Measurements from ENCODE around the gene RASSF6. TPM values are rescaled to one million over a fixed set of nuclear protein-coding genes. Genes with fewer than 3 reads are reported as not detected.
"Not testable (repeated sequence)": the region's sequence is repeated elsewhere in the genome, so short reads cannot be mapped to it uniquely, and the experiment has no call there.

Gene RASSF6
- not detected for total RNA-seq
- long read RNA-seq = 0 reads

GRCh38 chr4:73620115-73620792 is at the start of gene RASSF6:
RASSF6 (minus strand) TSS chr4:73620436; CDS start chr4:73611795, 8,641 bp downstream.
- intact Hi-C loops (cut with DNase I) = no loop called here
- no peak for ATAC-seq (ENCODE audit: poor library complexity)
- no peak for DNase-seq

GRCh38 chr4:73669410-73670183 is 49.4 kb upstream of the RASSF6 start:
- DNase-seq = no peak
- intact Hi-C loops (cut with DNase I) = no loop called here
- ATAC-seq (ENCODE audit: poor library complexity) = no peak

GRCh38 chr4:73668782-73669201 is 48.6 kb upstream of the RASSF6 start:
- intact Hi-C loops (cut with DNase I) = no loop called here
- ATAC-seq (ENCODE audit: poor library complexity) (peak; percentile 29), DNase-seq (no peak)

- intact Hi-C loops (cut with DNase I); DNase-seq; ATAC-seq (ENCODE audit: poor library complexity): not testable (repeated sequence)
Observed at GRCh38 chr4:73665924-73666323, 45.7 kb upstream of the RASSF6 start.

- ATAC-seq (ENCODE audit: poor library complexity) = no peak
- DNase-seq = no peak
- intact Hi-C loops (cut with DNase I) = loop anchor here (5.0 kb wide), 1 partner anchor 468 kb away; no protein-coding TSS in a partner anchor
Observed at GRCh38 chr4:73664470-73664869, 44.2 kb upstream of the RASSF6 start.

GRCh38 chr4:73663576-73663975 is 43.3 kb upstream of the RASSF6 start:
- DNase-seq (no peak), ATAC-seq (ENCODE audit: poor library complexity) (no peak)
- intact Hi-C loops (cut with DNase I) = loop anchor here (5.0 kb wide), 1 partner anchor 469 kb away; no protein-coding TSS in a partner anchor

GRCh38 chr4:73662709-73663546 is 42.7 kb upstream of the RASSF6 start:
- ATAC-seq (ENCODE audit: poor library complexity) (peak; percentile 60), DNase-seq (no peak)
- intact Hi-C loops (cut with DNase I) = loop anchor here (5.0 kb wide), 1 partner anchor 469 kb away; no protein-coding TSS in a partner anchor

- intact Hi-C loops (cut with DNase I) = loop anchor here (5.0 kb wide), 1 partner anchor 471 kb away; no protein-coding TSS in a partner anchor
- no peak for ATAC-seq (ENCODE audit: poor library complexity)
- DNase-seq = no peak
Observed at GRCh38 chr4:73661646-73662119, 41.4 kb upstream of the RASSF6 start.

- ATAC-seq (ENCODE audit: poor library complexity) (no peak), DNase-seq (no peak)
- intact Hi-C loops (cut with DNase I) = loop anchor here (5.0 kb wide), 1 partner anchor 471 kb away; no protein-coding TSS in a partner anchor
Observed at GRCh38 chr4:73660808-73661207, 40.6 kb upstream of the RASSF6 start.

- DNase-seq (no peak), ATAC-seq (ENCODE audit: poor library complexity) (peak; percentile 56)
- intact Hi-C loops (cut with DNase I) = loop anchor here (10.0 kb wide), 2 partner anchors 271 to 339 kb away; no protein-coding TSS in a partner anchor
Observed at GRCh38 chr4:73653695-73654106, 33.5 kb upstream of the RASSF6 start.

GRCh38 chr4:73650250-73650649 is 30.0 kb upstream of the RASSF6 start:
- ATAC-seq (ENCODE audit: poor library complexity) = no peak
- intact Hi-C loops (cut with DNase I) = loop anchor here (10.0 kb wide), 2 partner anchors 275 to 335 kb away; no protein-coding TSS in a partner anchor

GRCh38 chr4:73648478-73648877 is 28.2 kb upstream of the RASSF6 start:
- no peak for DNase-seq
- no peak for ATAC-seq (ENCODE audit: poor library complexity)
- intact Hi-C loops (cut with DNase I) = no loop called here

More at GRCh38 chr4:73650250-73650649, 30.0 kb upstream of the RASSF6 start:
- no peak for DNase-seq

- no peak for ATAC-seq (ENCODE audit: poor library complexity)
- DNase-seq = no peak
- intact Hi-C loops (cut with DNase I) = no loop called here
Observed at GRCh38 chr4:73646117-73646516, 25.9 kb upstream of the RASSF6 start.

- DNase-seq (no peak), ATAC-seq (ENCODE audit: poor library complexity) (no peak)
- intact Hi-C loops (cut with DNase I) = no loop called here
Observed at GRCh38 chr4:73631565-73632226, 11.5 kb upstream of the RASSF6 start.

- DNase-seq; ATAC-seq (ENCODE audit: poor library complexity); intact Hi-C loops (cut with DNase I): not testable (repeated sequence)
Observed at GRCh38 chr4:73628834-73629233, 8.6 kb upstream of the RASSF6 start.

GRCh38 chr4:73621357-73621756 is 1.1 kb upstream of the RASSF6 start:
- intact Hi-C loops (cut with DNase I) = no loop called here
- ATAC-seq (ENCODE audit: poor library complexity) (no peak), DNase-seq (no peak)

GRCh38 chr4:73619346-73619745 is 890 bp downstream of the RASSF6 start:
- ATAC-seq (ENCODE audit: poor library complexity) = no peak
- intact Hi-C loops (cut with DNase I) = no loop called here
- DNase-seq = no peak

GRCh38 chr4:73617256-73617655 is 3.0 kb downstream of the RASSF6 start:
- DNase-seq = no peak
- no peak for ATAC-seq (ENCODE audit: poor library complexity)
- intact Hi-C loops (cut with DNase I) = no loop called here
